Activated naive CD4-positive, alpha-beta T cell treated with anti-CD3 and anti-CD28 coated beads, Interleukin-2, amount 50 U/mL, for 16 hours (primary cell): ENCODE measurements around the gene LIN37.
A peak's percentile ranks its signal among the peaks of the same experiment; 100 is the strongest.

Experiments
- DNase-seq: peaks from one replicate; pipeline ENCODE4 v3.0.0-alpha.2; 2020

Gene LIN37

DNA sequence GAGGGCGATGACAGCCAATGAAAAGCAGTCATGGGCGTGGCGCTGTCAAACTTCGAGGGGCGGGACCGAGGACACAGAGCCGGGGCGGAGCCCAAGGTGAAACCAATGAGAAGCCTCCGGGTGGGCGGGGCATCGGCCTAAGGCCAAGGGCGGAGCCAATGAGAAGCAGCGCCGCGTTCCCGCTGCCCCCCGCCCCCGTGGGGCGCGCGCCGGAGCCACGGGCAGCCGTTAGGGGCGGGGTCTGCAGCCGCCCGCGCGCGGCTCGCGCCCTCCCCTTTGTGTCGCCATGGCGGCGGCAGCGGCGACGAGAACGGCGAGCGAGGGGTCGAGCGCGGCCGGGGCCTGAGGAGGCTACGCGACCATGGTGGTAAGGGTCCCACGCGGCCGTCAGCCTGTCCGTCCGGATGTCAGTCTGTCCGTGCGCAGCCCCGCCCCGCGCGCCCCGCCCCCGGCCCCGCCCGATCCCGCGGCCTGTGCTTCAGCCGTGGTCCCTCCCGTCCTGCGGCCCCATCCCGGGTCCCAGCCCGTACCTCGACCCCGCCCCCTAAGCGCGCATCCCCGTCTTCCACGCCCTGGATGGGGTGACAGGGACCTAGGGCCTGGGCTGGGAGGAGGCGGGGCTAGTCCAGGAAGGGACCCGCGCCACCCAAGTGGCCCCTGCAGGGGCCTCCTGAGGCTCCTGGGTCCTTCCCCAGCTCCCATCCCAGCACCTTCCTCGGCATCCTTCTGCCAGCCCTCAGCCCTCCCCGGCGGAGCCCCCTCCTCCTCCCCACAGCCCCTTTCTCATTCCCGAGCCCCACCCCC is 27.1 kb downstream of the LIN37 start, which contains the start of gene ARHGAP33:
Gene ARHGAP33 (plus strand): TSS at position 267 of the 804 bp plus-strand sequence. CDS start 95 bp downstream, at position 362.
- DNase-seq: peak; percentile 99

DNA sequence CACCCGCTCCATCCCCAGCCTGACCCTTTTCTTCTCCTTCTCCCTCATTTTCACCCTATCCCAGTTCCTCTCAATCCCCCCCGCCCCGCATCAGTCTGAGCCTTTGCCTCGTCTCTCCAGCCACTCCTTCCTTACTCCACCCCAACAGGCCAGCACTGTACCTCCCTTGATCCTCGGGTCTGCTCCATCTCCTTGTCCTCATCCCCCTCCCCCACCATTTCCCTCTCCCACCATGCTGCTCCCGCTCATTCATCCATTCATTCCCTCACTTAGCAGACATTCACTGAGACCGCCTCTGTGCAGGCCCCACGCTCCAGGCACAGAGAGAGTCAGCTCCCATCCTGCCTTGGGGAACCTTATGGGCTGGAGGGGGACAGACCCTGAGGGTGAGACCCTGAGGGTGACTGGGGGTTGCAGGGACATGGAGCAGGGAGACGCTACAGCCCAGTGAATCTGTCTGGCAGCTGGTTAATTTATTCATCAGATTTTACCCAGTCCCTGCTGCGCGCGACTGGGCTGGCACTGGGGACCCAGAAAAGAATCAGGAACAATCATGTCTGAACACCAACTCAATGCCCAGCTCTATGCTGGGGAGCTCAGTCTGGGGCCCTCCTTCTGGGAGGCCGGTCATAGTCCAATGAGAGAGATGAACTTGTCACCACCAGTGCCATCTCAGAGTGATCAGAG is 27.9 kb downstream of the LIN37 start:
- no peak for DNase-seq

DNA sequence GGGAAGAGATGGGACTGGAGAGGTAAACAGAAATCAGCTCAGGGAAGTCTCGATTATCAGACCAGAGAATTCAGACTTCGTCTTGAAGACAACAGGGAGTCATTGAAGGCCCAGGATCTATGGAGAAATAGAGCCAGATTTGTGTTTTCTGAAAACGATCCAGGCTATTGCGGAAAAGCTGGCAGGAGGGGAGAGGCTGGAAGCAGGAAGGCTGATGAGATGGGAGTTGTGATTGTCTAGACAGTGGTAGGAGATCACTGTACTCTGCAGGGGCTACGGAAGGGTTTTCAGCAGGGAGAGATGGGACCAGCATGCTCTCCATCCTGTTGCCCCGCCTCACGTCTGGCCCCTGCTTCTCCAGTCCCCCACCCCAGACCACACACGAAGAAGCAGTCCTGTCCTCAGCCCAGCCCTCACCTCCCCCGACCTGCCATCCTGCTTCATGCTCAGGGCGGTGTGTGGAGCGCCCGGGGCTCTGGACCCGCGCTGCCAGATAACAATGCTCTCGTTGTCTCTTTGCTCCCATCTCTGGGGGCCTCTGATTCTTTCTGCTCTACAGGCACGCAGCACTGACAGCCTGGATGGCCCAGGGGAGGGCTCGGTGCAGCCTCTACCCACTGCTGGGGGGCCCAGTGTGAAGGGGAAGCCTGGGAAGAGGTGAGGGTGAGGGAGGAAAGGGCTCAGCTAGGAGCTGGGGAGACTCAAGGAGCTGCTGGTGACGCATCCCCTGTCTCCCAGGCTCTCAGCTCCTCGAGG is 28.9 kb downstream of the LIN37 start:
- DNase-seq: no peak

DNA sequence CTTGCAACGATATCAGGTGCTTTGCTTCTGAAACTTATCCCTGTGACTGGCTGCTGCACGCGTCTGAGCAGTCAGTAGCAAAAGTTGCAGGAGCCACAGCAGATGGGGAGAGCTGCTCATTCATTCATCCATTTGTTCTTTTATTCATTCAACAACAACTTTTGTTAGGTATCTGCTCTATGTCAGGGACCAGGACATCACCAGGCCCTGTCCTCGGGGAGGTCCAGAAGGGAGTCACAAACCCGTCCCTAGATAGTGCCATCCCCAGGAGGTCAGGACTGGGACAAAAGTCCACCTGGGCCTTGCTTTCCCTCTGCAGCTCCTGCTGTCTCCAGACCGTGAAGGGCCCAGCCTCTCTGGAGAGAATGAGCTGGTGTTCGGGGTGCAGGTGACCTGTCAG is 29.6 kb downstream of the LIN37 start:
- no peak for DNase-seq

DNA sequence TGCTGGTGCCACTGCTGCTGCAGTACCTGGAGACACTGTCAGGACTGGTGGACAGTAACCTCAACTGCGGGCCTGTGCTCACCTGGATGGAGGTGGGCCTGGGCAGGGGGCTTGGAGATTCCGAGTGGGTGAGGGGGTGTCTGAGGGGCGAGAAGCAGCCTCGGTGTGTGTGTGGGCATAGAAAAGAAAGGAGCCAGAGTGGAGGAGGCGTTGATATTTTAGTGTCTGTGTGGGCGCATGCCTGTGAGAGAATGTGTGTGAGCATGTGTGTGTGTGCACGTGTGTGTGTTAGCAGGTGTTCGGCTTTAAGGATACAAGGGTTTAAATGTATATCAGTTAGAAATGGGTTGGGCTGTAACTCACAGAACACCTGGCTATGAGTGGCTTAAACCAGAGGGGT is 30.7 kb downstream of the LIN37 start:
- no peak for DNase-seq

- DNase-seq: no peak
Observed at GRCh38 chr19:35780058-35780457, 31.7 kb downstream of the LIN37 start.

DNA sequence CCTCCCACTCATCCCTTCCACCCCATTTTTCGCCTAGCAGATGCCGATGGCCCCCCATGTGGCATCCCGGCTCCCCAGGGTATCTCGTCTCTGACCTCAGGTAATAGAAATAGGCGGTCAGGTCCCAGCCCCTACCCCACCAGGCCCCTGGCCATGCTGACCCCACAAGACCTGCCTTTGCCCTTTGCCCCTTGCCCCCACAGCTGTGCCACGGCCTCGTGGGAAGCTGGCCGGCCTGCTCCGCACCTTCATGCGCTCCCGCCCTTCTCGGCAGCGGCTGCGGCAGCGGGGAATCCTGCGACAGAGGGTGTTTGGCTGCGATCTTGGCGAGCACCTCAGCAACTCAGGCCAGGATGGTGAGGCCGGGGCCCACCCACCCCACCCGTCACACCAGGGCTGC is 32.3 kb downstream of the LIN37 start:
- no peak for DNase-seq

- no peak for DNase-seq
Observed at GRCh38 chr19:35781650-35782049, 33.3 kb downstream of the LIN37 start.

GRCh38 chr19:35782589-35782988 is 34.2 kb downstream of the LIN37 start:
- DNase-seq: no peak

DNA sequence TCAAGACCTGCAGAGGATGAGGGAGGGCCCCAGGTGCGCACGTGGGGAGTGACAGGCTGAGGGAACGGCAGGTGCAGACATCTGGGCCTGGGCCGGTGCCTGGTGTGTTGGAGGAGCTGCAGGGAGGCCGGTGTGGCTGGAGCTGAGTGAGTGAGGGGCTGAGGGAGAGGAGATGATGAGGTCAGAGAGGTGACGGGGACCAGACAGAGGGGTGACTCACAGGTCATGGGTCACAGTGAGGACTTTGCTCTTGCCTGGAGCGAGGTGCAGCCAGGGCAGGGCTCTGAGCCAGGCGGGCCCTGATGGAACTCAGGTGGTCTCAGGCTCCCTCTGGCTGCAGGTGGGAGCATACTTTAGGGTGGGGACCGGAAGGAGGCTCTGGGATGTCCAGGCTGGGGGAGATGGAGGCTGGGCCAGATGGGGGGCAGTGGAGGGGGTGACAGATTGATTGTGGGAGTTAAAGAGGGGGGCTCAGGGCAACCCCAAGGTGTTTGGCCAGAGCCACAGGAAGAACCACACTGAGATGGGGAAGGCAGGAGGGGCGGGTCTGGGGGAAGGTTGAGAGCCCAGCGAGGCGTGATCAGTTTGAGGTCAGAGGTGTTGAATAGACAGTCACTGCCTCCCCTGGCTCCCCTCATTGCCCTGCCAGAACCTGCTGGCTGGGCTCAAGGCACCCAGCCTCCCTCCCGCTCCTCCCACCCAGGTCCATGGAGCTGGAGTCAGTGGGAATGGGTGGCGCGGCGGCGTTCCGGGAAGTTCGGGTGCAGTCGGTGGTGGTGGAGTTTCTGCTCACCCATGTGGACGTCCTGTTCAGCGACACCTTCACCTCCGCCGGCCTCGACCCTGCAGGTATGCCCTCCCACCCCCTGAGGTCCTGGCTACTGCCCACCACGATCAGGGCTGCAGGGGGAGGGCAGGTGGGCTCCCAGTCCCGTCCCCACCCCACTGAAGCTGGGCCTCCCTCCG is 35.4 kb downstream of the LIN37 start:
- no peak for DNase-seq

- no peak for DNase-seq
Observed at GRCh38 chr19:35784503-35785338, 36.3 kb downstream of the LIN37 start.

DNA sequence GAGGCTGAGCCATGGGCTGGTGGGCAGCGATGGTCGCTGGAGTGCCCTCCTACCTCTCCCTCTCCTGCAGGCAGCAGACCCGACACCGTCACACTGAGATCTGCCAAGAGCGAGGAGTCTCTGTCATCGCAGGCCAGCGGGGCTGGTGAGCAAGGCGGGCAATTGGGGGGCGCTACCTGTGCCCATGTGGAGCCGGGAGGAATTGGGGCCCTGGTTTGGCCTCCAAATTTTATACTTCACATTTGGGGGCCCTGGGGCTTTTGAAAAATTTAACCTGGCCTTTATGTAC is 36.9 kb downstream of the LIN37 start:
- DNase-seq: no peak

DNA sequence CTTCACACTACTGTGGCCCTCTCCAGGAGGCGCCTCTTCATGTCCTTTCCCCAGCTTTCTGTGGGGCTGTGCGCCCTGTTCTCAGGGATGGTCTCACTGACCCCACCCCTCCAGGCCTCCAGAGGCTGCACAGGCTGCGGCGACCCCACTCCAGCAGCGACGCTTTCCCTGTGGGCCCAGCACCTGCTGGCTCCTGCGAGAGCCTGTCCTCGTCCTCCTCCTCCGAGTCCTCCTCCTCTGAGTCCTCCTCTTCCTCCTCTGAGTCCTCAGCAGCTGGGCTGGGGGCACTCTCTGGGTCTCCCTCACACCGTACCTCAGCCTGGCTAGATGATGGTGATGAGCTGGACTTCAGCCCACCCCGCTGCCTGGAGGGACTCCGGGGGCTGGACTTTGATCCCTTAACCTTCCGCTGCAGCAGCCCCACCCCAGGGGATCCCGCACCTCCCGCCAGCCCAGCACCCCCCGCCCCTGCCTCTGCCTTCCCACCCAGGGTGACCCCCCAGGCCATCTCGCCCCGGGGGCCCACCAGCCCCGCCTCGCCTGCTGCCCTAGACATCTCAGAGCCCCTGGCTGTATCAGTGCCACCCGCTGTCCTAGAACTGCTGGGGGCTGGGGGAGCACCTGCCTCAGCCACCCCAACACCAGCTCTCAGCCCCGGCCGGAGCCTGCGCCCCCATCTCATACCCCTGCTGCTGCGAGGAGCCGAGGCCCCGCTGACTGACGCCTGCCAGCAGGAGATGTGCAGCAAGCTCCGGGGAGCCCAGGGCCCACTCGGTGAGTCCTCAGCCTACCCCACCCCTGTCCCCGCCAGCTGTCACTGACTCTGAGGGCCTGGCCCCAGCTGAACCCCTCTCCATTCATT is 38.2 kb downstream of the LIN37 start:
- no peak for DNase-seq

- no peak for DNase-seq
Observed at GRCh38 chr19:35787227-35787799, 38.9 kb downstream of the LIN37 start.

DNA sequence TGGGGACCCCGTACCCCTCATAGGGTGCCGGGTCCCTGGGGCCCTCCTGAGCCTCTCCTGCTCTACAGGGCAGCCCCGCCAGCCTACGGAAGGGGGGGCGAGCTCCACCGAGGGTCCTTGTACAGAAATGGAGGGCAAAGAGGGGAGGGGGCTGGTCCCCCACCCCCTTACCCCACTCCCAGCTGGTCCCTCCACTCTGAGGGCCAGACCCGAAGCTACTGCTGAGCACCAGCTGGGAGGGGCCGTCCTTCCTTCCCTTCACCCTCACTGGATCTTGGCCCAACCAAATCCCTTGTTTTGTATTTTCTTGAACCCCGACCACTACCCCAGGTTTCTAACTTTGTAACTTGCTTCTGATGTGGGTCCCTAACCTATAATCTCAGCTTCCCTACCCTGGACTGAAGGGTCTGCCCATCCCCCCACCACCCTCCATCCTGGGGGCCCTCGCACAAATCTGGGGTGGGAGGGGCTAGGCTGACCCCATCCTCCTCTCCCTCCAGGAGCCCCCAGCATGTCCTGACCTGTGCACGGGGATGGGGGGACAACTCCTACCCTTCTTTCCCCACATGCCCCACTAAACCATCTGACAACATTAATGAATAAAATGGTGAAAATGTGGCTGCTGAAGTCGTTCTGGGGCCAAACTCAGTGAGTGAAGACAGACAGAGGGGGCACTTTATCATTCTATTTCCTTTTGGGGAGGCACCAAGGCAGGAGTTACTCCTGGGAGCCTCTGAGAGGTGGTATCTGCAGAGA is 40.0 kb downstream of the LIN37 start:
- no peak for DNase-seq

GRCh38 chr19:35789195-35789977 is 41.0 kb downstream of the LIN37 start:
- no peak for DNase-seq

DNA sequence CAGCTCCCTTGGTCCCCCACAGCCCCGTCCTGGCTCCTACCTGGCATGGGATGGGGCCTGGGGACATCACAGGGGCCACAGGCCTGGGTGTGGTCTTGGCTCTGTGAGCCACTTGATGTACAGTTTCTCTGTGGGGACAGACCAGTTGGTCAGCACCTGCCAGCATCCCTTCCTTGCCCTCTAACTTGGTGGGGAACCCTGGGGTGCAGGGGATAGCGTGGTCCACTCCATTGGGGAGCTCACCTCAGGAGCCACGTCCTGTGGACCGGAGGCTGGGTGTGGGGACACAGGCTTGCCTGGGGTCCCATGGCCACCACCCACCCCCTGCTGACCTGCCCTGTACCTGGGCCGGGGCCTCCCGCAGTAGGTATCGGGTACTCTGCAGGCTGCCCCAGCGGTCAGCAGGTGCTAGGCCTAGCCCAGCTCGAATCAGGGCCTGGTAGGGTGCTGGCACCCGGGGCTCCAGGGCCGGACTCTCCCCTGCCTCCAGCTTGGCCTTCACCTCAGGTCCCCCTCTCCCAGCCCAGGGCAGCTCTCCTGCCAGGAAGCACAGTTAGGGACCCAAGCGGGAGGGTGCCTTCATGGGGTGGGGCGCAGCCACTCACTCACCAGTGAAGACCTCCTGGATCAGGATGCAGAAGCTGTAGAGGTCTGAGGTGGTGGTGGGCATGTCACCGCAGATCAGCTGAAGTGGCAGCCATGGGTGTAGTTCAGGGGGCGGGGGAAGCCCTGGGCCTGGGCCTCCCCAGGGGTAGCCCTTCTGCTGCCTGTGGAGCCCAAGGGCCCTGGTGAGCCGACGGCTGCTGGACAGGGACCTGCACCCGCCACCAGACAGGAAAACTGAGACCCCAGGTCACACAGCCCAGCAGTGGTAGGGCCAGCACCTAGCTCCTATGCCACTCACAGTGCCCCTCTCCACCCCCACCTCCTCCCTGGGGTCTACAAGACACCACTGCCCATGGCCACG is 41.9 kb downstream of the LIN37 start:
- DNase-seq: no peak
